GM11168 (cell line): ENCODE measurements around the gene CELA2B.
"Not testable (repeated sequence)": the region's sequence is repeated elsewhere in the genome, so short reads cannot be mapped to it uniquely, and the experiment has no call there.

Source experiments
- in situ Hi-C: fragments of 300-500 bp; cut with MboI; formaldehyde crosslinking; loops from one replicate; pipeline ENCODE4 v1.12.0; 2022; ENCODE audit warnings: low sequenced_read_pairs; ENCODE audit not compliant: unreplicated experiment

CELA2B gene

GRCh38 chr1:15463064-15463800 is 12.7 kb upstream of the CELA2B start:
- in situ Hi-C loops, result not testable (repeated sequence)

- in situ Hi-C loops, result not testable (repeated sequence)
Measured at GRCh38 chr1:15463926-15464322, 12.0 kb upstream of the CELA2B start.

- in situ Hi-C loops, result no loop called here
Measured at GRCh38 chr1:15465674-15466073, 10.2 kb upstream of the CELA2B start.

GRCh38 chr1:15466955-15467625 is 8.8 kb upstream of the CELA2B start:
- in situ Hi-C loops, result not testable (repeated sequence)

- in situ Hi-C loops, result no loop called here
Measured at GRCh38 chr1:15468145-15468544, 7.8 kb upstream of the CELA2B start.

- in situ Hi-C loops, result no loop called here
Measured at GRCh38 chr1:15469361-15469760, 6.5 kb upstream of the CELA2B start.

- in situ Hi-C loops, result not testable (repeated sequence)
Measured at GRCh38 chr1:15469821-15470448, 6.0 kb upstream of the CELA2B start.

GRCh38 chr1:15471067-15471466 is 4.8 kb upstream of the CELA2B start:
- in situ Hi-C loops, result not testable (repeated sequence)

GRCh38 chr1:15471723-15472122 is 4.2 kb upstream of the CELA2B start:
- in situ Hi-C loops, result not testable (repeated sequence)

GRCh38 chr1:15472587-15472986 is 3.3 kb upstream of the CELA2B start:
- in situ Hi-C loops, result no loop called here

- in situ Hi-C loops, result no loop called here
Measured at GRCh38 chr1:15476927-15477326, 1.0 kb downstream of the CELA2B start.

- in situ Hi-C loops, result no loop called here
Measured at GRCh38 chr1:15477646-15478212, 1.8 kb downstream of the CELA2B start.

GRCh38 chr1:15479654-15480347 is 3.9 kb downstream of the CELA2B start:
- in situ Hi-C loops, result no loop called here

- in situ Hi-C loops, result not testable (repeated sequence)
Measured at GRCh38 chr1:15482455-15482854, 6.6 kb downstream of the CELA2B start.

- in situ Hi-C loops, result not testable (repeated sequence)
Measured at GRCh38 chr1:15482983-15483543, 7.2 kb downstream of the CELA2B start.

- in situ Hi-C loops, result no loop called here
Measured at GRCh38 chr1:15483971-15484370, 8.1 kb downstream of the CELA2B start.

- in situ Hi-C loops, result not testable (repeated sequence)
Measured at GRCh38 chr1:15484443-15484842, 8.5 kb downstream of the CELA2B start.

GRCh38 chr1:15485636-15486035 is 9.7 kb downstream of the CELA2B start:
- in situ Hi-C loops, result no loop called here

GRCh38 chr1:15486844-15487610 is 11.1 kb downstream of the CELA2B start:
- in situ Hi-C loops, result not testable (repeated sequence)
